ENCODE results near the gene HNRNPUL1.

Gene HNRNPUL1

GRCh38 chr19:41308450-41309179, 44.4 kb downstream of the HNRNPUL1 start:
- DNase-seq (ENCODE audit: low read depth, low spot score), result peak; percentile 75

DNA sequence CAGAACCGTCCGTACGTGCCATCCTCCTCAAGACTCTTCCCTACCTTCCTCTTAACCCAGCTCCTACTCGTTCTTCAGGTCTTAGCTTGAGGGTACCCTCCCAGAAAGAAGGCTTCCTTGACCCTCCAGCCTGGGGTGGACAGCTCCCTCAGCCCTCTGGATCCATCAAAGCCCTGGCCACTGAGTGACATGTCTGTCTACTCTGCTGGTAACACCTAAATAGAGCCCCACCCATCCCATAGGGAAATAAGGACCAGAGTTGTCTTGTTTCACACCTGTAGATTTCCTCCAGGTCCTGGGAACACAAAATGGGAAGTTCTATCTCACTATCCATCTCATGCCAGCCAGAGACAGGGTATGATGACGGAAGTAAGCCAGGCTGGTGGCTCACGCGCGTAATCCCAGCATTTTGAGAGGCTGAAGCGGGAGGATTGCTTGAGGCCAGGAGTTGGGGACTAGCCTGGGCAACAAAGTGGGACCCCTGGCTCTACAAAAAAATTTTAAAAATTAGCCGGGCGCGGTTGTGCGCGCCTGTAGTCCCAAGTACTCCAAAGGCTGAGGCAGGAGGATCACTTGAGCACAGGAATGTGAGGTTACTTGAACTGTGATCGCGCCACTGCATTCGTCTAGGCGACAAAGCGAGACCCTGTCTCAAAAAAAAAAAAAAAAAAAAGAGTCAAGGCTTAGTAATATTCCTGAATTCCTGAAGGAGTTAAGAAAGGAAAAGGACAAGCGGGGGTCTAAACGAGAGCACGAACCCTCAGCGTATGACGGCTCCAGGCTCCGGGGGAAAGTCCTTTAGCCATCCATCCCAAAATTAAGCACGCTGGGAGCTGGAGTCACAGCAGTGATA, 45.2 kb downstream of the HNRNPUL1 start:
- DNase-seq (ENCODE audit: low read depth, low spot score), result no peak

- peak; percentile 76 for DNase-seq (ENCODE audit: low read depth, low spot score)
Observed at GRCh38 chr19:41310033-41310831, 46.1 kb downstream of the HNRNPUL1 start, which contains the start of gene CCDC97. TSS of gene CCDC97 (plus strand) at chr19:41310172. CDS start at chr19:41310311, 139 bp downstream.

DNA sequence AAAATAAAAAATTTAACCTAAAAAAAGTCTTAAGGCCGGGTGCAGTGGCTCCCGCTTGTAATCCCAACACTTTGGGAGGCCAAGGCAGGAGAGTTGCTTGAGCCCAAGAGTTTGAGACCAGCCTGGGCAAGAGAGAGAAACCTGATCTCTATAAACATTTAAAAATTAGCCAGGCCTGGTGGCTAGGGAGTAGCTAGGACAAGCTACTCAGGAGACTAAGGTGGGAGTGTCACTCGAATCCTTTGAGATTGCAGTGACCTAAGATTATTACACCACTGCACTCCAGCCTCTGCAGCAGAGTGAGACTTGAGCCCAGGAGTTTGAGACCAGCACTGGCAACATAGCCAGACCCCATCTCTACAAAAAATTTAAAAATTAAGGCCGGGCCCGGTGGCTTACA, 46.9 kb downstream of the HNRNPUL1 start:
- DNase-seq (ENCODE audit: low read depth, low spot score), result no peak

DNA sequence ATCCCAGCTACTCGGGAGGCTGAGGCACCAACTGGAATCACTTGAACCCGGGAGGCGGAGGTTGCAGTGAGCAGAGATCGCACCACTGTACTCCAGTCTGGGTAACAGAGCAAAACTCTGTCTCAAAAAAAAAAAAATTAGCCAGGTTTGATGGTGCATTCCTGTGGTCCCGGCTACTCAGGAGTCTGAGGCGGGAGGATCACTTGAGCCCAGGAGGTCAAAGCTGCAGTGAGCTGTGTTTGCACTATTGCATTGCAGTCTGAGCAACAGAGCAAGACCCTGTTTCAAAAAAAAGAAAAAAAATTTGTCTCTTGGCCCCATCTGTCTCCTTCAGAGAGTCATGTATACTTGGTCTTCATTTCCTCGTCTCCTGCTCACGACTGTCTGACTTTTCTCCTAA, 47.4 kb downstream of the HNRNPUL1 start:
- no peak for DNase-seq (ENCODE audit: low read depth, low spot score)

GRCh38 chr19:41316306-41316920, 52.2 kb downstream of the HNRNPUL1 start:
- no peak for DNase-seq (ENCODE audit: low read depth, low spot score)

DNA sequence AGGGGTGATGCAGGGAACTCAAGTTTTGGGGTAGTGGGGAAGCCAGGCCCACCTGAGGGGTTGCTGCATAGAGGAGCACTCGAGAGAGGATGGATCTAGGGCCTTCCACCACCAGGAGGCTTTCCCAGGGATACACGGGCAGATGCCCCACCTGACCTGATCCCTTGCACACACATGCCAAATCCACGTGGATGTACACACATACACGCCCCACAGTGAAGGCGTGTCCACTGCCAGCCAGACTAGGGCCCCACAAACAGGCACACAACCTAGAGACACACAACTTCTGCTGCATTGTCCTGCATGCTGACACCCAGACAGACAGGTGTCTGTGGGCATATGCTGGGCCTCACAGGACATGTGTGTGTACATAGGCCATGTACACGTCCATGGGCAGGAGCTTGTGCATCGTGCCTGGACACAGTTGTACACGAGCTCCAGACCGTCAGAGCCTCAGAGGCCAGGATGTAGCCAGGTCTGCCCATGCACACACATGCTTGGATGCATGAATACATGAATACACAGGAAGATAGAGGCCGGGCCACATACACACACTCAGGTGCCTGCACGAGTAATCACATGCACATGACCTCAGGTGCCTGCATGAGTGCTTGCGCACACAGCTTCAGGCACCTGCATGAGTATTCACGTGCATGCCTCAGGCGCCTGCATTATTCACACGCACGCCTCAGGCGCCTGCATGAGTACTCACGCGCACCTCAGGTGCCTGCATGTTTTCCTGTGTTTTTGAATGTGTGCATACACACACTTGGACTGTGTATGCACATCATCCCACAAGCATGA, 54.7 kb downstream of the HNRNPUL1 start:
- DNase-seq (ENCODE audit: low read depth, low spot score), result no peak

DNA sequence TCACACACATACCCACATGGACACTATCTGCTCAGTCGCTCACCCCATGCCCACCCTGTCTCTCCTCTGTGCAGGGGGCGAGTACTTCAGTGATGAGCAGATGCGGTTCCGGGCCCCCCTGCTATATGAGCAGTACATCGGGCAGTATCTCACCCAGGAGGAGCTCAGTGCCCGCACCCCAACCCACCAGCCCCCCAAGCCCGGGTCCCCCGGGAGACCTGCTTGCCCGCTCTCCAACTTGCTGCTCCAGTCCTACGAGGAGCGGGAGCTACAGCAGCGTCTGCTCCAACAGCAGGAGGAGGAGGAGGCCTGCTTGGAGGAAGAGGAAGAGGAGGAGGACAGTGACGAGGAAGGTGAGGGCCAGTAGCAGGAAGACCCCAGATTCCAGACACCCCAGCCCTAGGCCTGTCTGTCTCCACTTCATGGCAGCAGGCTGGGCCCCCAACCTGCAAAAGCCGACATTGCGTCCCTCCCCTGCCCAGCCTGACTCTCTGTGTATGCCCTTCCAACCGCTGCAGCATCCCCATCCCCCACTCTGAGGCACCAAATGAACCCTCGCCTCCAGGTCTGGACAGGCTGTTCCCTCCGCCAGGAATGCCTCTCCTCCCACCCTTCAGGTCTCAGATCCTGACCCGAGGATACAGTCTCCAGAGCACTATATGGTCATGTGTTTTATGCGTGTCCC, 55.5 kb downstream of the HNRNPUL1 start:
- no peak for DNase-seq (ENCODE audit: low read depth, low spot score)

- no peak for DNase-seq (ENCODE audit: low read depth, low spot score)
Observed at GRCh38 chr19:41320185-41320518, 56.0 kb downstream of the HNRNPUL1 start.

DNA sequence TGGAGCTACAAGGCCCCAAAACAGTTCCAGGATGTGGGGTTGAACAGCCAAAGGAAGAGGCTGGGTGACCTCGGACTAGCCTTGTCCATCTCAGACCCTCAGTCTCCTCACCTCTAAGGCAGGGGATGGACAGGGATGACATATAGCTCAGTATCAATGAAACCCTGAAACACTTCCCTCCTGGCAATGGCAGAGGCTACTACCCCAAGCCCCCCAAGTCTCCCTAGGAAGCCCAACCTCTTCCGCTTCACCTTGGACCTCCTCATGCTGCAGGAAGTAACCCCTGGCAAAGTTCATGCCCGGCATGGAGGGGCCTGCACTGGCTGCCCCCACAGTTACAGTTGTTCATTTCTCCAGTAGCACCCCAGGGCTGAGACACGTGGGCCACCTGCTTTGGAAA, 56.4 kb downstream of the HNRNPUL1 start:
- DNase-seq (ENCODE audit: low read depth, low spot score), result no peak

GRCh38 chr19:41321204-41321599, 57.0 kb downstream of the HNRNPUL1 start:
- no peak for DNase-seq (ENCODE audit: low read depth, low spot score)

- DNase-seq (ENCODE audit: low read depth, low spot score), result no peak
Observed at GRCh38 chr19:41321600-41322270, 57.6 kb downstream of the HNRNPUL1 start.

- DNase-seq (ENCODE audit: low read depth, low spot score), result no peak
Observed at GRCh38 chr19:41322451-41322850, 58.3 kb downstream of the HNRNPUL1 start.

- no peak for DNase-seq (ENCODE audit: low read depth, low spot score)
Observed at GRCh38 chr19:41323023-41323422, 58.9 kb downstream of the HNRNPUL1 start.

DNA sequence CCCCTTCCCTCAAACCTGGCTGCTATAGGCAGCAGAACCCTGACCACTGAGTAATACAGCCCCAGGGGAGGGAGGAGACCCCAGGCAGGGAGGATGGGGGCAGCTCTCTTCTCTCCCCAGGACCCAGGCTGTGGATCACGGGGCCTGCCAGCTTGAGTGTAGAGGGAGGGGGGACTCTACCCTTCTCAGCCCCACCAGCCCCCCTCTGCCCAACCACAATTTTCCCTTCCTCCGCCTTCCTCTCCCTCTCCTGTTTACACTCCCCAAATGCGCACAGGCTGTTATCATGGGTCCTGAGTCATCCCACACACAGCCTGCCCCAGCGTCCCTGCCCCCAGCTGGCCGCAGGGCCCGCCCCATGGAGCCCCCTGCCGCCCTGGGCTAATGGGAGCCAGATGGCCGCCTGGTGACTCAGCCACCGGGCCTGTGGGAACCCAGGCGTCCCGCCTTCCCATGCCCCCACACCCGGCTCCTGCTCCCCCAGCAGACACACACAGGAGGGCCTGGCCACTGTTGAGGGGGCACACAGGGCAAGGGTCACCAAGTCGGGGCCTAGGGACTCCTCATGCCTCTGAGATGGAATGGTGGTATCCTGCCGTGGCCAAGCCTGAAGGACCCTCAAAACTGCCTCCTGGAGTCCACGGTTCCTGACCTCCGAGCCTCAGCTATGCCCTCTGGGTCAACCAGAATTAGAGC, 59.4 kb downstream of the HNRNPUL1 start:
- peak; percentile 99 for DNase-seq (ENCODE audit: low read depth, low spot score)

DNA sequence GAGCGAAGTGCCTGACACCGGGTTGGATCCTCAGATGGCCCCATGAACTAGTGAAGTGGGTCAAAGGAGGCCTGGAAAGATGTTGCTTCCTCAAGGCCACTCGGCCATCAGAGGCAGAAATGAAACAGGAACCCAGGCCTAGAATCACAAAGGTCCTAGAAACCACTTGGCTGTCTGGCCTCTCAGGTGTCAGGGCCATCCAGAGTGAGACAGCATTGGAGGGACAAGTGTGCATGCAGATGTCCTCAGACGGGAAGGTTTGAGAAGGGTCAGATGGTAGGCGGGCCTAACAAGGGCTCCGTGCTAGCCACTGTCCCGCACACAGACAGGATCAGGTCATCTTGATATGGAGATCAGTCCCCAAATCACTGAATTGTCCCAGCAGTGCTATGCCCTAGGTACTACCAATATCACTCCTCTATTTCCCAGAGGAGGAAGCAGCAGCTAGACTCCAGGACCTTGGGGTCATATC, 60.1 kb downstream of the HNRNPUL1 start:
- DNase-seq (ENCODE audit: low read depth, low spot score), result no peak

GRCh38 chr19:41324921-41325639, 60.9 kb downstream of the HNRNPUL1 start:
- DNase-seq (ENCODE audit: low read depth, low spot score), result no peak

DNA sequence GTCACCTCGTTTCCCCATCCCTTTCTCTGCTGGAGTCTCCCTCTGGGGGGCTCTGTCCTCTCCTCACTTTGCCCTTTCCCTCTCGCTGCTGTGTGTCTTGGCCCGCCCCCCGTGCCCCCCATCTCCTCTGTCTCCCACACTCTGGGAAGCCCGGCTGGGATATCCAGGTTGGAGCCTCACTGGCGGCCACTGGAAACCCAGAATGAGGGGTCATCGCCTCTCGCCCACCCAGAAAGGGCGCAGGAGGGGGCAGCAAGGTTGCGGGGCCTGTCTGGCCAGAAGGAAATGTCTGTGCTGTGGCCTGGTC, 61.4 kb downstream of the HNRNPUL1 start:
- DNase-seq (ENCODE audit: low read depth, low spot score), result no peak
